ENCODE measurements around the gene TUBA3E. TPM values are rescaled to one million over a fixed set of nuclear protein-coding genes. Genes with fewer than 3 reads are reported as not detected.

Gene TUBA3E
- total RNA-seq: not detected in 2 replicates

DNA sequence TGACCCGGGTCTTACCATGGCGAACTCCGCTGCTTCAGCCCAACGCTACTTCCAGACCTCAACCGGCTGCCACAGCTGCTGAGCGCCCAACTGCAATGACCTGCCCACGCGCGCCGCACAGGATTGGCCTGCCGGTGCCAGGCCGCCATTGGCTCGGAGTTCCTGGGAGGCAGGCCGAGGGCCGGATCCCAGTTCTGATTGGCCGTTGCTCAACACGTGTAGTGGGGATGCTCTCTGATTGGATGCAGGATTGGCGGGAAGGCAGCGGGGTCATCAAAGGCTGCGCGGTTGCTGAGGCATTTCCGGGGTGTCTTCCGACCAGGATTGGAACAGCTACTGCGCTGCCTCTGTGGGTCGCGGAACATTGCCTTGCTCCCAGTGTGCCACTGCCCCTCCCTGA is at the start of gene TUBA3E:
TUBA3E (minus strand) TSS at position 97 of the 400 bp plus-strand sequence; CDS start at position 18, 79 bp downstream.

GRCh38 chr2:130181880-130182682 is 16.2 kb downstream of the TUBA3E start, which contains the start of gene MZT2B:
Gene MZT2B (plus strand): TSS chr2:130182262. CDS start chr2:130182283, 21 bp downstream.

GRCh38 chr2:130181325-130181879 is 16.8 kb downstream of the TUBA3E start, which contains the start of gene SMPD4:
Gene SMPD4 (minus strand): TSS chr2:130181602. CDS start chr2:130176592, 5,010 bp downstream.

DNA sequence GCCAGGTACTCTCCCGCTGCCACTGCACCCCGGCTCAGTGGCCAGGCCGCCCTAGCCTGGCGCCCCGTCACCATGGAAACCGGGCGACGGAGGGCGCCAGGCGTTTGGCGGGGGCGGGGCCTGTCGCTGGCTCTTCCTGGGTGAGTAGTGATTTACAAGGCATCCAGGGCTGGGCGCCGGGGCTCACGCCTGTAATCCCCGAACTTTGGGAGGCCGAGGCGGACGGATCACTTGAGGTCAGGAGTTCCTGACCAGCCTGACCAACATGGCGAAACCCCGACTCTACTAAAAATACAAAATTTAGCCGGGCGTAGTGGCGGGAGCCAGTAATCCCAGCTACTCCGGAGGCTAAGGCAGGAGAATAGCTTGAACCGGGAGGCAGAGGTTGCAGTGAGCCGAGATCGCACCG is 53.2 kb downstream of the TUBA3E start, which contains the start of gene CCDC74B:
CCDC74B (minus strand) TSS at position 107 of the 409 bp plus-strand sequence. CDS start 116 bp downstream, outside the sequence.

Other genes starting within 250 kb of the TUBA3E start
- gene RAB6C, start 218.8 kb downstream of the TUBA3E start, total RNA-seq: not detected in 2 replicates
- not detected in 2 replicates for gene POTEF, start 69.2 kb downstream of the TUBA3E start, total RNA-seq
- gene CCDC74B, start 53.3 kb downstream of the TUBA3E start, total RNA-seq: 2.3 and 6.5 TPM in 2 replicates
- gene SMPD4, start 16.8 kb downstream of the TUBA3E start, total RNA-seq: 7.1 and 8.0 TPM in 2 replicates
- gene MZT2B, start 16.2 kb downstream of the TUBA3E start, total RNA-seq: 150 and 204 TPM in 2 replicates
- 84.8 and 97.4 TPM in 2 replicates for gene IMP4, start 144.5 kb upstream of the TUBA3E start, total RNA-seq
- gene PTPN18, start 157.6 kb upstream of the TUBA3E start, total RNA-seq: 8.2 and 8.6 TPM in 2 replicates